Naive thymus-derived CD8-positive, alpha-beta T cell (primary cell): ENCODE data around the gene ORC5. TPM values are rescaled to one million over a fixed set of nuclear protein-coding genes. Genes with fewer than 3 reads are reported as not detected.
"Not testable (repeated sequence)": the region's sequence is repeated elsewhere in the genome, so short reads cannot be mapped to it uniquely, and the experiment has no call there.

Source experiments
- ATAC-seq, 2 donors: fragments of 150-1000 bp; cut with Tn5 transposase in 1 of 2; sonication (Bioruptor Pico), chemical (Tn5 transposase) in 1 of 2; 1 replicate in 1 of 2; 2 replicates in 1 of 2; pipeline ENCODE4 v1.10.0; 2021; ENCODE audit warnings: mild to moderate bottlenecking in 2 of 2, moderate library complexity in 2 of 2
- POLR2A ChIA-PET: fragments of 350-600 bp; sonication (Branson Sonifier 250); formaldehyde crosslinking; loops from one replicate; lab custom pipeline; 2021; ENCODE audit warnings: antibody characterized with exemption; lab: Charles Lee
- DNase-seq, 10 donors: peaks; one replicate each; pipeline versions ENCODE4 v3.0.0 to v3.0.0-alpha.2; 2020 to 2022
- H3K27ac Mint-ChIP-seq, 10 donors: one replicate each; pipeline ENCODE4 v1.8.0; 2020 to 2022; ENCODE audit warnings: mild to moderate bottlenecking in 10 of 10, mixed read lengths in 10 of 10, moderate library complexity in 4 of 10, inconsistent platforms in 1 of 10
- H3K27me3 Mint-ChIP-seq, 5 donors: one replicate each; pipeline ENCODE4 v1.8.0; 2021 to 2022; ENCODE audit warnings: mixed read lengths in 5 of 5
- H3K36me3 Mint-ChIP-seq, 3 donors: one replicate each; pipeline ENCODE4 v1.8.0; 2020 to 2022; ENCODE audit warnings: mixed read lengths in 3 of 3, mild to moderate bottlenecking in 2 of 3, inconsistent platforms in 1 of 3
- H3K4me1 Mint-ChIP-seq, 4 donors: one replicate each; pipeline ENCODE4 v1.8.0; 2021 to 2022; ENCODE audit warnings: mixed read lengths in 4 of 4
- H3K4me3 Mint-ChIP-seq, 10 donors: one replicate each; pipeline ENCODE4 v1.8.0; 2020 to 2022; ENCODE audit warnings: mild to moderate bottlenecking in 10 of 10, mixed read lengths in 10 of 10, moderate library complexity in 6 of 10, inconsistent platforms in 1 of 10
- H3K9me3 Mint-ChIP-seq, 9 donors: one replicate each; pipeline ENCODE4 v1.8.0; 2020 to 2022; ENCODE audit warnings: mixed read lengths in 9 of 9, mild to moderate bottlenecking in 3 of 9, inconsistent platforms in 1 of 9, moderate library complexity in 1 of 9
- polyA plus RNA-seq, 3 donors: library from polyadenylated mRNA; unstranded; fragments of 300-500 nt; fragmentation: Illumina TruSeq; gene quantifications; one replicate each; pipeline ENCODE4 v1.2.3, GENCODE V29; 2021
- total RNA-seq, 8 experiments: library from RNA in 2 of 8; stranded (reverse) in 2 of 8; gene quantifications; one replicate each; pipeline ENCODE4 v1.2.3 and lab custom pipeline; 2021 to 2026

Gene ORC5
- total and polyA plus RNA-seq, 5 experiments from 2014 or later: 18.7 to 25.8 (median 23.9) TPM

DNA sequence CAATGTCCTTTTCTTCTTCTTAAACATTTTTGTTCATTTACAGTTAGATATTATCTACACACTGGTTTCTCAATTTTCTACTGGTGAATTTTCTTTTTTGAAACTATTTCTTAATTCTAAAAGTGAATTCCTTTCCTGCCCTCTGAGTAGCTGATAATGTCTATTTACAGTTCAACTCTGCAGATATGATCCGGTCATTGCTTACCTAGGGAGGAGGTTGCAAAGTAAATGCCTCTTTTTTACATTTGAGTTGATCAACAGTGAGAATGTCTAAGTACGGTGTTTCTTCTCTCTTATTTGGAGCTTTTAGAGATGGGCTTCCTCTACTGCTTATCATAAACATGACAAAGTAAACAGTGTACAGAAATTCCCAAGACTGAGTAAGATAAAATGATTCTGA is 20.6 kb upstream of the ORC5 start:
- H3K4me3 Mint-ChIP-seq: no peak overlapping the region
- DNase-seq: no peak
- no peak for ATAC-seq
- H3K27ac Mint-ChIP-seq: no peak overlapping the region
- H3K36me3 Mint-ChIP-seq: peaks cover 0 to 2% (median 0%) of the 10 kb centered on the region in 3 donors
- H3K9me3 Mint-ChIP-seq: peaks cover 0 to 12% (median 0%) of the 10 kb centered on the region in 9 donors
- peaks cover 0 to 4% (median 0%) of the 10 kb centered on the region in 4 donors for H3K4me1 Mint-ChIP-seq
- POLR2A ChIA-PET: no interaction called here
- peaks cover 17 to 33% (median 30%) of the 10 kb centered on the region in 5 donors for H3K27me3 Mint-ChIP-seq

DNA sequence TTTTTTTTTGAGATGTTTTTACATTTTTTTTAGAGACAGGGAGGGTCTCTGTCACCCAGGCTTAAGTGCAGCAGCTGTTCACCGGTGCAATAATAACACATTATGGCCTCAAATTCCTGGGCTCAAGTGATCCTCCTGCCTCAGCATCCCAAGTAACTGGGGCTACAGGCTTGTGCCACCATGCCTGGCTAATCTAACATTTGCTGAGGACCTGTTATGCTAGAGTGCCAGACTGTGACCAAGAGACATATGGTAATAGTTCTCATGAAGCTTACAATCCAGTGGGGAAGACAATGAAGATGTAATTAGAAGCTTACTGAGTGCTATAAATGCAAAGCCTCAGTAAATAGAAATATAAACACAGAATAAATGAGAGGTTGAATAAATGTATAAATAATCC is 17.6 kb upstream of the ORC5 start:
- Mint-ChIP-seq H3K4me1 (no peaks in the 10 kb centered on the region), H3K4me3 (no peak overlapping the region), H3K36me3 (peaks cover 0 to 10% (median 9%) of the 10 kb centered on the region in 3 donors), H3K27ac (no peak overlapping the region), H3K9me3 (peaks cover 0 to 30% (median 11%) of the 10 kb centered on the region in 9 donors), H3K27me3 (peaks cover 10 to 29% (median 24%) of the 10 kb centered on the region in 5 donors)
- ATAC-seq: no peak
- POLR2A ChIA-PET: no interaction called here
- DNase-seq: no peak

DNA sequence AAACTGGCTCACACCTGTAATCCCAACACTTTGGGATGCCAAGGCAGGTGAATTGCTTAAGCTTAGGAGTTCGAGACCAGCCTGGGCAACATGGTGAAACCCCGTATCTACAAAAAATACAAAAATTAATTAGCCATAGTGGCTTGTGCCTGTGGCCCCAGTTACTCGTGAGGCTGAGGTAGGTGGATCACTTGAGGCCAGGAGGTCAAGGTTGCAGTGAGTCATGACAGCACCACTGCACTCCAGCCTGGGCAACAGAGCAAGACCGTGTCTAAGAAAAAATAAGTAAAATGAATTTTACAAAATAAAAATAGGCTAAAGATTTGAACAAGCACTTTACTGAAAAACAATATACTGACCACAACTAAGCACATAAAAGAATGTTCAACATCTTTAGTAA is 9.8 kb upstream of the ORC5 start:
- H3K27ac Mint-ChIP-seq: no peak overlapping the region
- POLR2A ChIA-PET: no interaction called here
- no peaks in the 10 kb centered on the region for H3K4me1 Mint-ChIP-seq
- H3K9me3 Mint-ChIP-seq: peaks cover 0 to 23% (median 12%) of the 10 kb centered on the region in 9 donors
- peaks cover under 1 to 17% (median 12%) of the 10 kb centered on the region in 5 donors for H3K27me3 Mint-ChIP-seq
- no peak for DNase-seq
- H3K4me3 Mint-ChIP-seq: no peak overlapping the region
- no peak for ATAC-seq
- peaks cover 0 to 13% (median 2%) of the 10 kb centered on the region in 3 donors for H3K36me3 Mint-ChIP-seq

DNA sequence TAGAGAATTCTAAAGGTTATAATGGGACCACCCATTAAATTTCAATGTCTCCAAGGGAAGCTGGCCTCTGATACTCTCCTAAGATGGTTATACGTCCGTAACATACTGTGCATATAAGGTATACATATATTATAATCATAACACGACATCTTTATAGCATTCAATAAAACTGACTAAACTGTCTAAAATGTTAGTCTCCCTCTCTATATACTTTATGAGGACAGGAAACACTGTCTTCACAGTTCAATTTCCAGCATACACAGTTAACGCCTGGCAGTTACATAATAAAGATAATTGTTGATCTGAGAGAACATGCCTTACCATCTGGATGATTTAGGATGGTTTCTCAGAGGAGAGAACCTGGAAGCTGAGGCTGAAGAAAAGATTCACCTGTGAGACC is 1.2 kb upstream of the ORC5 start:
- H3K27ac Mint-ChIP-seq: peak overlapping the region in 5 of 10 donors; percentile 0 to 97 (median 97)
- POLR2A ChIA-PET: no interaction called here
- peaks cover 0 to 5% (median 0%) of the 10 kb centered on the region in 3 donors for H3K36me3 Mint-ChIP-seq
- ATAC-seq: no peak
- peak overlapping the region in 9 of 10 donors; percentile 95 to 99 (median 97) for H3K4me3 Mint-ChIP-seq
- DNase-seq: no peak
- peaks cover 12 to 37% (median 30%) of the 10 kb centered on the region in 4 donors for H3K4me1 Mint-ChIP-seq
- peaks cover 0 to 7% (median 0%) of the 10 kb centered on the region in 9 donors for H3K9me3 Mint-ChIP-seq
- peaks cover 4 to 29% (median 10%) of the 10 kb centered on the region in 5 donors for H3K27me3 Mint-ChIP-seq

DNA sequence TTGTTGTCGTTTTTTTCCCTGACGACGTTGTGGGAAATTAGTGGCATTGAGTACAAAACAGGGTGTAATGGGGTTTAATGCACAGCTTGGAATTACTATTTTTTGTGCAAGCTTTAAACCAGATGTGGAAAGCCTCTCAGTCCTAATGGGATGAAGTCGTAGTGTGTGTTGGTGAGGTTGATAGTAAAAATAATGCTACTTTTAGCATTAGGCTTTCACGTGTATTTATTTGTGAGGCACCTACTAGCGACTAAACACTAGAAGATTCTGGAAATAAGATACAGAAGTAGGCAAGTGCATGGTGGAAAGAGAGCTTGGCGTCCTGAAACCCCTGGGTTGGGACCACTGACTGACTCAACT is 588 bp upstream of the ORC5 start:
- POLR2A ChIA-PET: no interaction called here
- H3K27me3 Mint-ChIP-seq: peaks cover 4 to 27% (median 10%) of the 10 kb centered on the region in 5 donors
- ATAC-seq (no peak), DNase-seq (peak in 1 of 10 donors; percentile 9)
- peaks cover 4 to 10% (median 5%) of the 10 kb centered on the region in 3 donors for H3K36me3 Mint-ChIP-seq
- H3K9me3 Mint-ChIP-seq: peaks cover 0 to 7% (median 0%) of the 10 kb centered on the region in 9 donors
- peak overlapping the region; percentile 92 to 99 (median 96) for H3K4me3 Mint-ChIP-seq
- H3K4me1 Mint-ChIP-seq: peaks cover 14 to 40% (median 35%) of the 10 kb centered on the region in 4 donors
- peak overlapping the region; percentile 94 to 99 (median 97) for H3K27ac Mint-ChIP-seq

DNA sequence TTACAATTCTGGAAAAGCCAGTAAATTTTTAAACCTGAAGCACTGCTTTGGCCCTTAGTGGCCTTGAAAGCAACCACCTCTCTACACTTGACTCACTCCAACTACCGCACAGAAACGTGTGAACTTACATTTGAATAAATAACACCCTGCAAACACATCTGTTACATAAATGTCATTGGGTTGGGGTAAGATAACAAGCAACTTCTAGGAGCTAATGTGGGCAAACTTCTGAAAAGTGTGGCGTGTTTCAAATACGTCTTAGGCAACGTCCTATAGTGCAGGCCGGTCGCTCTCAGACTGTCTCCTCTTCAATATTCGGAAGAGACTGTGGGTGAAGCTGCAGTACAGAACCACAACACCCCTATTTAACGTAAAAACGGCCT is 474 bp downstream of the ORC5 start:
- peak overlapping the region; percentile 92 to 99 (median 96) for H3K4me3 Mint-ChIP-seq
- H3K27me3 Mint-ChIP-seq: peaks cover 3 to 20% (median 5%) of the 10 kb centered on the region in 5 donors
- POLR2A ChIA-PET: no interaction called here
- ATAC-seq: peak; percentile 52 to 66
- peaks cover 17 to 42% (median 41%) of the 10 kb centered on the region in 4 donors for H3K4me1 Mint-ChIP-seq
- H3K9me3 Mint-ChIP-seq: peaks cover 0 to 7% (median 0%) of the 10 kb centered on the region in 9 donors
- H3K27ac Mint-ChIP-seq: peak overlapping the region; percentile 94 to 99 (median 97)
- H3K36me3 Mint-ChIP-seq: peaks cover 13 to 16% (median 14%) of the 10 kb centered on the region in 3 donors
- DNase-seq: peak in 3 of 10 donors; percentile 0 to 40 (median 16)

DNA sequence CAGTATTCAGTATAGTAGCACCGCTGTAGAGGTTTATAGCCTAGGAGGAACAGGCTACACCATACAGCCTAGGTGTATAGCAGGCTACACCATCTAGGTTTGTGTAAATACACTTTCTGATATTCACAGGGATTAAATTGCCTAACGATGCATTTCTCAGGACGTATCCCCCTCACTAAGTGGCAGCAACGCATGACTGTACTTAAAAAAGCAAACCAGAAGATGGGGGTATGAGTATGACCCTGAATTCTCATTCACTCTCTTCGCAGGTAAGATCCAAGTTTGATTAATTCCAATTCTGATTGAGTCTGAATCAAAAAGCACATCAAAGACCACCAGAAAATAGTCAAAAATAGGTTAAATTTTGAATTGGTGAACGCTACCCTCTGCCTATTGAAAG is 972 bp downstream of the ORC5 start:
- ATAC-seq (no peak), DNase-seq (no peak)
- Mint-ChIP-seq H3K27me3 (peaks cover 3 to 17% (median 4%) of the 10 kb centered on the region in 5 donors), H3K9me3 (peaks cover 0 to 7% (median 0%) of the 10 kb centered on the region in 9 donors), H3K4me1 (peaks cover 17 to 47% (median 42%) of the 10 kb centered on the region in 4 donors), H3K36me3 (peaks cover 16 to 21% (median 17%) of the 10 kb centered on the region in 3 donors), H3K4me3 (peak overlapping the region; percentile 92 to 99 (median 96)), H3K27ac (peak overlapping the region; percentile 94 to 99 (median 97))
- POLR2A ChIA-PET: no interaction called here

DNA sequence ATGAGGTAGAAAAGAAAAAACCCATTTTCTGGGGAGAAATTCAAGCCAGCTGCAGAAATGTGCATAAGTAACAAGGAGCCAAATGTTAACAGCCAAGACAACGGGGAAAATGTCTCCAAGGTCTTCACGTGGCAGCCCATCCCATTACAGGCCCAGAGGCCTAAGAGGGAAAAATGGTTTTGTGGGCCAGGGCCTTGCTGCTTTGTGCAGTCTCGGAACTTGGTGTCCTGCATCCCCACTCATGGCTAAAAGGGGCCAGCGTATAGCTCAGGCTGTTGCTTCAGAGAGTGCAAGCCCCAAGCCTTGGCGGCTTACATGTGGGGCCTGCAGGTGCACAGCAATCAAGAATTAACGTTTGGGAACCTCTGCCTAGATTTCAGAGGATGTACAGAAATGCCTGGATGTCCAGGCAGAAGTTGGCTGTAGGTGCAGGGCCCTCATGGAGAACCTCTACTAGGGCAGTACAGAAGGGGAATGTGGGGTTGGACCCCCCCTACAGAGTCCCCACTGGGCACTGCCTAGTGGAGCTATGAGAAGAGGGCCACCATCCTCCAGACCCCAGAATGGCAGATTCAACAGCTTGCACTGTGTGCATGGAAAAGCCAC is 9.0 kb downstream of the ORC5 start:
- Mint-ChIP-seq H3K4me1 (peaks cover 5 to 33% (median 19%) of the 10 kb centered on the region in 4 donors), H3K27me3 (no peaks in the 10 kb centered on the region), H3K4me3 (no peak overlapping the region), H3K9me3 (peaks cover 0 to 3% (median 0%) of the 10 kb centered on the region in 9 donors), H3K36me3 (peaks cover 38 to 91% (median 75%) of the 10 kb centered on the region in 3 donors), H3K27ac (peak overlapping the region in 1 of 10 donors; percentile 18)
- ATAC-seq (no peak), DNase-seq (no peak)
- POLR2A ChIA-PET: no interaction called here

DNA sequence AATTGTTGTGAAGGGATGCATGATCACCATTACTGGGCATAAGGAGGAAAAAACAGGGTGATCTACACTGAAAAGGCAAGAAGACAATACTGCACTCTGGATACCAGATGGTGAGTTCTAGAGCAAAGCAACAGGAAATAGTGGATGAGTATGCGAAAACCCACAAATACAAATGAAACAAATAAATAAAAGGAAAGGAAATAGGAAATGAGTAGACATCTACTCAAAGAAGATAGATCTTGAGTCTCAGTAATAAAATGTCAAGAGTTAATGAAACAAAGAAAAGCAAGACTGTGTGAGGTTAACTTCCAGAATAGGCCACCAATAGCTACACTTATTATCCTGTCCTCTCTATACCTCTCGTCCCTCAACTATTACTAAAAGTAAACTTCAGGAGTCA is 11.7 kb downstream of the ORC5 start:
- Mint-ChIP-seq H3K27ac (peak overlapping the region in 9 of 10 donors; percentile 2 to 68 (median 26)), H3K4me1 (peaks cover 0 to 19% (median 16%) of the 10 kb centered on the region in 4 donors), H3K27me3 (no peaks in the 10 kb centered on the region), H3K9me3 (peaks cover 0 to 11% (median 5%) of the 10 kb centered on the region in 9 donors), H3K4me3 (no peak overlapping the region), H3K36me3 (peaks cover 45 to 91% (median 82%) of the 10 kb centered on the region in 3 donors)
- DNase-seq (no peak), ATAC-seq (no peak)
- POLR2A ChIA-PET: no interaction called here

DNA sequence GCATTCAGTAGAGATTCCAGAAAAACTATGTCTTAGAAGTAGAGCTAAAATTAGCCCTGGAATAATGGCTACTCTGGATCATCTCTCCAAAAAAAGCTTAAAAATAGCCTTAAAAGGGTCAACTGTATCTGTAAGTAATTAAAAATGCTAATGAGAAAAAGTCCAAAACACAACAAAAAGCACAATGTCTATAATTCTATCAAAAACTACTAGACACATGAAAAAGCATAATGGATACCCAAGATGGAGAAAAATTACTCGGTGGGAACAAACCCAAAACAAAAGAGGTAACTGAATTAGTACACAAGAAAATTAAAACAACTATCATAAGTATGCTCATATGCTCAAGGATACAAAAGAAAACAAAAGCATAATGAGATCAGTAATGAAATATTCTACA is 15.4 kb downstream of the ORC5 start:
- DNase-seq (no peak), ATAC-seq (no peak)
- Mint-ChIP-seq H3K4me3 (no peak overlapping the region), H3K36me3 (peaks cover 26 to 89% (median 69%) of the 10 kb centered on the region in 3 donors), H3K4me1 (peaks cover 1 to 21% (median 11%) of the 10 kb centered on the region in 4 donors), H3K27me3 (no peaks in the 10 kb centered on the region), H3K9me3 (peaks cover 0 to 10% (median 5%) of the 10 kb centered on the region in 9 donors), H3K27ac (no peak overlapping the region)
- POLR2A ChIA-PET: no interaction called here

DNA sequence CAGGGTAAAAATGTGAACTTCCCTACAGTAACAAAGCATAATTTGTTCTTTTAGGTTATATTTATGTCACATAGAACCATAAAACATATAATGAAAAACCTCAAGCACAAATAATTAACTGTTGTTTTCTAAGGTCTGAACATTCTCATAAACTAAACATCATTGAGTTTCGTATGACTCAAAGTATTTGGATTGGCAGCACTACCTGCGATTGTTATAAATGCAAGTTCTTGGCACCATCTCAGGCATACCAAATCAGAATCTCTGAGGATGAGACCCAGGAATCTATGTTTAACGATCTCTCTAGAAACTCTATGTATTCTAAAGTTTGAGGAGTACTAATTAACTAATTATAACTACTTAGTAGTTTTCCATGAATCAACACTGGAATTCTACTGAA is 22.5 kb downstream of the ORC5 start:
- H3K27ac Mint-ChIP-seq: no peak overlapping the region
- no peak for DNase-seq
- no peaks in the 10 kb centered on the region for H3K9me3 Mint-ChIP-seq
- peaks cover 0 to 8% (median 1%) of the 10 kb centered on the region in 4 donors for H3K4me1 Mint-ChIP-seq
- H3K36me3 Mint-ChIP-seq: peaks cover 13 to 85% (median 58%) of the 10 kb centered on the region in 3 donors
- no peak for ATAC-seq
- no peak overlapping the region for H3K4me3 Mint-ChIP-seq
- POLR2A ChIA-PET: no interaction called here
- no peaks in the 10 kb centered on the region for H3K27me3 Mint-ChIP-seq

DNA sequence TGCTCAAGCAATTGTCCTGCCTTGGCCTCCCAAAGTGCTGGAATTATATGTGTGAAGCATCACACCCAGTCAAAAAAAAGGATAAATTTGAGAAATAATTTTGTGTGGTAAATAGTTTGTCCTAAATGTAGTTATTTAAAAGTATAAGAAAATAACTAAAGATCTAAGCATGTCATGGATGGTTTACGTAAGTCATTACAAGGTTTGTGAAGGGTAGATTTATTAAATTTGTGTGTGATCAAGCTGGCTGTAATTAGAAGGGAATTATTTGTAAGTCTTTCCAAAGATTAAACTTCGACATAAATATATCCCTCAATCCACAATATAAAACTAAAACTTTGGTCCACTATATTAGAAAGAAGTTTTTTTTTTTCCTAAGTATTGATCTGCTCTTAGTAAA is 28.6 kb downstream of the ORC5 start:
- POLR2A ChIA-PET: interaction anchor here (0.5 kb wide), 1 partner anchor 1360 kb away, joined by 4 read pairs; no protein-coding TSS in a partner anchor
- DNase-seq: no peak
- peaks cover 28 to 77% (median 66%) of the 10 kb centered on the region in 3 donors for H3K36me3 Mint-ChIP-seq
- H3K4me3 Mint-ChIP-seq: no peak overlapping the region
- no peak for ATAC-seq
- peaks cover 0 to 12% (median 3%) of the 10 kb centered on the region in 9 donors for H3K9me3 Mint-ChIP-seq
- no peaks in the 10 kb centered on the region for H3K4me1 Mint-ChIP-seq
- no peak overlapping the region for H3K27ac Mint-ChIP-seq
- no peaks in the 10 kb centered on the region for H3K27me3 Mint-ChIP-seq

DNA sequence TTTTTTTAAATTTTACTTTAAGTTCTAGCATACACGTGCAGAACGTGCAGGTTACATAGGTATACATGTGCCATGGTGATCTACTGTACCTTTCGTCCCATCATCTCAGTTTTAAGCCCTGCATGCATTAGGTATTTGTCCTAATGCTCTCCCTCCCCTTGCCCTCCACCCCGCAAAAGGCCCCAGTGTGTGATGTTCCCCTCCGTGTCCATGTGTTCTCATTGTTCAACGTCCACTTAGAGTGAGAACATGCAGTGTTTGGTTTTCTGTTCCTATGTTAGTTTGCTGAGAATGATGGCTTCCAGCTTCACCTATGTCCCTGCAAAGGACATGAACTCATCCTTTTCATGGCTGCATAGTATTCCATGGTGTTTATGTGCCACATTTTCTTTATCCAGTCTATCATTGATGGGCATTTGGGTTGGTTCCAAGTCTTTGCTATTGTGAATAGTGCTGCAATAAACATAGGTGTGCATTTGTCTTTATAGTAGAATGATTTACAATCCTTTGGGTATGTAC is 30.2 kb downstream of the ORC5 start:
- POLR2A ChIA-PET: not testable (repeated sequence)

More for the DNA sequence above, 30.2 kb downstream of the ORC5 start:
- DNase-seq, H3K4me1 Mint-ChIP-seq, ATAC-seq, H3K4me3 Mint-ChIP-seq, H3K27me3 Mint-ChIP-seq: not testable (repeated sequence)
- H3K9me3 Mint-ChIP-seq: peaks cover 0 to 12% (median 3%) of the 10 kb centered on the region in 9 donors
- H3K27ac Mint-ChIP-seq: peak overlapping the region in 1 of 10 donors; percentile 72
- peaks cover 19 to 74% (median 63%) of the 10 kb centered on the region in 3 donors for H3K36me3 Mint-ChIP-seq
